K562 (cell line): ENCODE data around the gene CARD9. TPM values are rescaled to one million over a fixed set of nuclear protein-coding genes. Genes with fewer than 3 reads are reported as not detected.

Source experiments
- HDGF ChIP-seq: fragments of 450-650 bp; IDR thresholded peaks from 2 replicates; pipeline ENCODE4 v1.6.1; 2016
- MTA3 ChIP-seq: fragments of 450-650 bp; formaldehyde crosslinking; IDR thresholded peaks from 2 replicates; pipeline ENCODE4 v1.6.1; 2017; ENCODE audit warnings: mild to moderate bottlenecking, borderline replicate concordance
- SMARCE1 ChIP-seq: fragments of 450-650 bp; IDR thresholded peaks from 2 replicates; pipeline ENCODE4 v1.7.1; 2016; ENCODE audit warnings: mild to moderate bottlenecking
- SRSF7 ChIP-seq: fragments of 200-400 bp; formaldehyde crosslinking; optimal IDR thresholded peaks from 2 replicates; pipeline ENCODE3; 2017; ENCODE audit warnings: mild to moderate bottlenecking, low read depth, low read length
- SRSF9 ChIP-seq: fragments of 200-400 bp; formaldehyde crosslinking; IDR thresholded peaks from 2 replicates; pipeline ENCODE4 v1.6.1; 2017; ENCODE audit warnings: low read depth, low read length, borderline replicate concordance
- ZNF431 ChIP-seq: sonication (generic); formaldehyde crosslinking; IDR thresholded peaks from 2 replicates; pipeline ENCODE4 v1.8.0; 2022; ENCODE audit warnings: mild to moderate bottlenecking, missing genetic modification reagents
- polyA plus RNA-seq, 8 experiments: library from polyadenylated mRNA; depleted of rRNA in 4 of 8; stranded (reverse) in 5 of 8; unstranded in 3 of 8; fragments of >200 nt; fragmentation: Nextera tagmentation in 2 of 8; fragmentation: Illumina TruSeq in 1 of 8; extraction: Ambion mirVana in 2 of 8; extraction: Trizol in 1 of 8; gene quantifications; 2 replicates each; pipeline versions ENCODE4 v1.2.1 to v1.2.3, GENCODE V29; 2011 to 2014; ENCODE audit warnings: inconsistent platforms in 1 of 8, missing spikeins in 1 of 8
- total RNA-seq, 7 experiments: library from RNA; depleted of rRNA in 6 of 7; stranded (reverse); fragments of >200 nt in 6 of 7; fragmentation: Illumina TruSeq in 2 of 7; extraction: Trizol in 2 of 7; gene quantifications; 2 replicates each; pipeline versions ENCODE4 v1.2.1 to v1.2.3, GENCODE V29; 2011 to 2021; ENCODE audit warnings: low replicate concordance in 1 of 7
- TF ChIP-seq, protein P1 (sequence below): fragments of 250-450 bp; sonication (Bioruptor Pico); IDR thresholded peaks from 2 replicates; pipeline ENCODE4 v1.4.0; 2020; ENCODE audit warnings: mild to moderate bottlenecking
- TF ChIP-seq, protein P2 (sequence below): sonication (generic); formaldehyde crosslinking; IDR thresholded peaks from 2 replicates; pipeline ENCODE4 v1.8.0; 2022; ENCODE audit warnings: mild to moderate bottlenecking, low read depth, missing genetic modification reagents
- TF ChIP-seq, protein P3 (sequence below): sonication (generic); formaldehyde crosslinking; IDR thresholded peaks from 2 replicates; pipeline ENCODE4 v1.8.1; 2023; ENCODE audit warnings: missing genetic modification reagents, mild to moderate bottlenecking, borderline replicate concordance
- TF ChIP-seq, protein P4 (sequence below): sonication (generic); formaldehyde crosslinking; IDR thresholded peaks from 2 replicates; pipeline ENCODE4 v1.4.0; 2020; ENCODE audit warnings: mild to moderate bottlenecking, missing genetic modification reagents
- TF ChIP-seq, protein P5 (sequence below), 2 experiments: fragments of 450-650 bp; IDR thresholded peaks; 2 replicates each; pipeline ENCODE4 v1.6.1; 2018; ENCODE audit warnings: mild to moderate bottlenecking in 2 of 2, low read depth in 1 of 2; ENCODE audit not compliant: partially characterized antibody in 2 of 2

CARD9 gene
- total and polyA plus RNA-seq, 9 of the 15 experiments (the other 6 are each of a cell fraction or from before 2014, with no cell fraction given): 1.7 to 53.0 (median 9.7) TPM

DNA sequence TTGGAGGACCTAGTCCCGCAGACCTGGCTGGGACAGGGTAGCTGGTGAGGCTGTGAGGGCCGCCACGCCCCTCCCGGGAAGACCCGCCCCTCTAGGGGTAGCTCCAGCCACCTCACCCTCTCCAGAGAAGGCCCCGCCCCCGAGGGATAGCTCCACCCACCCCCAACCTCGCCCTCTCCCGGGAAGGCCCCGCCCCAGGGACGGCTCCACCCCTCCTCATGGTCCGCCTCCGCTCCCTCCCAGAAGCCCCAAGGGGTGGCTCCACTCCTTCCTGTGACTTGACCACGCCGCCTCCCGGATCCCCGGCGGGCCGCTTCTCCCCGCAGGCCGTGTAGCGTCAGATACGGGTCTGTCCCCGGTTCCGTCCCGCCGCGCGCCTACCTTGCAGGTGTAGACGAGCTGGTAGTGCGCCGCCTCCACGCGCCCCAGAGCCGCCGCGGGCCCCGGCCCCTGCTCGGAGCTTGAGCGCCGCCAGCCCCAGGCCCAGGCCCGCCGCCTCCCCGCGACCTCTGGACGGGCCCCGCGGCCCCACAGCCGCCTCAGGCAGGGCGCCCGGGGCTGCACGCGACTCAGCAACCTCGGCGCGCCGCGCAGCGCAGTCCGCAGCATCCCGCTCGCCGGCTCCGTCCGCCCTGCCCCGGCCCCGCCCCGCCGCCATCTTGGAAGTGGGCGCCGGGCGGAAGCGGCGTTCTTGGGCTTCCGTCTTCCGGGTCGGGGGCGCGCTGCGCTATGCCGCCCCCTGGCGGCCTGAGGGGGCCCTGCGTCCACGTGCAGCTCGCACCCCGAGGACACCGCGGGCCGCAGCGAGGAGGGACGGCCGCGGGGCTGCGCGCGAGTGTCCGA lies 10.1 kb downstream of the CARD9 start, which contains the start of gene DNLZ (continued):
- TF ChIP-seq, protein P1, sequence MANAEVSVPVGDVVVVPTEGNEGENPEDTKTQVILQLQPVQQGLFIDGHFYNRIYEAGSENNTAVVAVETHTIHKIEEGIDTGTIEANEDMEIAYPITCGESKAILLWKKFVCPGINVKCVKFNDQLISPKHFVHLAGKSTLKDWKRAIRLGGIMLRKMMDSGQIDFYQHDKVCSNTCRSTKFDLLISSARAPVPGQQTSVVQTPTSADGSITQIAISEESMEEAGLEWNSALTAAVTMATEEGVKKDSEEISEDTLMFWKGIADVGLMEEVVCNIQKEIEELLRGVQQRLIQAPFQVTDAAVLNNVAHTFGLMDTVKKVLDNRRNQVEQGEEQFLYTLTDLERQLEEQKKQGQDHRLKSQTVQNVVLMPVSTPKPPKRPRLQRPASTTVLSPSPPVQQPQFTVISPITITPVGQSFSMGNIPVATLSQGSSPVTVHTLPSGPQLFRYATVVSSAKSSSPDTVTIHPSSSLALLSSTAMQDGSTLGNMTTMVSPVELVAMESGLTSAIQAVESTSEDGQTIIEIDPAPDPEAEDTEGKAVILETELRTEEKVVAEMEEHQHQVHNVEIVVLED (CRISPR knock-in tag): peak; percentile 80
- TF ChIP-seq ZNF431: peak; percentile 79
- TF ChIP-seq, protein P2, sequence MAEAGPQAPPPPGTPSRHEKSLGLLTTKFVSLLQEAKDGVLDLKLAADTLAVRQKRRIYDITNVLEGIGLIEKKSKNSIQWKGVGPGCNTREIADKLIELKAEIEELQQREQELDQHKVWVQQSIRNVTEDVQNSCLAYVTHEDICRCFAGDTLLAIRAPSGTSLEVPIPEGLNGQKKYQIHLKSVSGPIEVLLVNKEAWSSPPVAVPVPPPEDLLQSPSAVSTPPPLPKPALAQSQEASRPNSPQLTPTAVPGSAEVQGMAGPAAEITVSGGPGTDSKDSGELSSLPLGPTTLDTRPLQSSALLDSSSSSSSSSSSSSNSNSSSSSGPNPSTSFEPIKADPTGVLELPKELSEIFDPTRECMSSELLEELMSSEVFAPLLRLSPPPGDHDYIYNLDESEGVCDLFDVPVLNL (CRISPR knock-in tag): peak; percentile 65; the same call in 1 of the 2 replicates
- TF ChIP-seq SMARCE1: no peak
- TF ChIP-seq, protein P3, sequence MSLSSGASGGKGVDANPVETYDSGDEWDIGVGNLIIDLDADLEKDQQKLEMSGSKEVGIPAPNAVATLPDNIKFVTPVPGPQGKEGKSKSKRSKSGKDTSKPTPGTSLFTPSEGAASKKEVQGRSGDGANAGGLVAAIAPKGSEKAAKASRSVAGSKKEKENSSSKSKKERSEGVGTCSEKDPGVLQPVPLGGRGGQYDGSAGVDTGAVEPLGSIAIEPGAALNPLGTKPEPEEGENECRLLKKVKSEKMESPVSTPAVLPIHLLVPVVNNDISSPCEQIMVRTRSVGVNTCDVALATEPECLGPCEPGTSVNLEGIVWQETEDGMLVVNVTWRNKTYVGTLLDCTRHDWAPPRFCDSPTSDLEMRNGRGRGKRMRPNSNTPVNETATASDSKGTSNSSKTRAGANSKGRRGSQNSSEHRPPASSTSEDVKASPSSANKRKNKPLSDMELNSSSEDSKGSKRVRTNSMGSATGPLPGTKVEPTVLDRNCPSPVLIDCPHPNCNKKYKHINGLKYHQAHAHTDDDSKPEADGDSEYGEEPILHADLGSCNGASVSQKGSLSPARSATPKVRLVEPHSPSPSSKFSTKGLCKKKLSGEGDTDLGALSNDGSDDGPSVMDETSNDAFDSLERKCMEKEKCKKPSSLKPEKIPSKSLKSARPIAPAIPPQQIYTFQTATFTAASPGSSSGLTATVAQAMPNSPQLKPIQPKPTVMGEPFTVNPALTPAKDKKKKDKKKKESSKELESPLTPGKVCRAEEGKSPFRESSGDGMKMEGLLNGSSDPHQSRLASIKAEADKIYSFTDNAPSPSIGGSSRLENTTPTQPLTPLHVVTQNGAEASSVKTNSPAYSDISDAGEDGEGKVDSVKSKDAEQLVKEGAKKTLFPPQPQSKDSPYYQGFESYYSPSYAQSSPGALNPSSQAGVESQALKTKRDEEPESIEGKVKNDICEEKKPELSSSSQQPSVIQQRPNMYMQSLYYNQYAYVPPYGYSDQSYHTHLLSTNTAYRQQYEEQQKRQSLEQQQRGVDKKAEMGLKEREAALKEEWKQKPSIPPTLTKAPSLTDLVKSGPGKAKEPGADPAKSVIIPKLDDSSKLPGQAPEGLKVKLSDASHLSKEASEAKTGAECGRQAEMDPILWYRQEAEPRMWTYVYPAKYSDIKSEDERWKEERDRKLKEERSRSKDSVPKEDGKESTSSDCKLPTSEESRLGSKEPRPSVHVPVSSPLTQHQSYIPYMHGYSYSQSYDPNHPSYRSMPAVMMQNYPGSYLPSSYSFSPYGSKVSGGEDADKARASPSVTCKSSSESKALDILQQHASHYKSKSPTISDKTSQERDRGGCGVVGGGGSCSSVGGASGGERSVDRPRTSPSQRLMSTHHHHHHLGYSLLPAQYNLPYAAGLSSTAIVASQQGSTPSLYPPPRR: peak; percentile 85; the same call in 1 of the 2 replicates
- TF ChIP-seq SRSF7: no peak
- TF ChIP-seq, protein P4, sequence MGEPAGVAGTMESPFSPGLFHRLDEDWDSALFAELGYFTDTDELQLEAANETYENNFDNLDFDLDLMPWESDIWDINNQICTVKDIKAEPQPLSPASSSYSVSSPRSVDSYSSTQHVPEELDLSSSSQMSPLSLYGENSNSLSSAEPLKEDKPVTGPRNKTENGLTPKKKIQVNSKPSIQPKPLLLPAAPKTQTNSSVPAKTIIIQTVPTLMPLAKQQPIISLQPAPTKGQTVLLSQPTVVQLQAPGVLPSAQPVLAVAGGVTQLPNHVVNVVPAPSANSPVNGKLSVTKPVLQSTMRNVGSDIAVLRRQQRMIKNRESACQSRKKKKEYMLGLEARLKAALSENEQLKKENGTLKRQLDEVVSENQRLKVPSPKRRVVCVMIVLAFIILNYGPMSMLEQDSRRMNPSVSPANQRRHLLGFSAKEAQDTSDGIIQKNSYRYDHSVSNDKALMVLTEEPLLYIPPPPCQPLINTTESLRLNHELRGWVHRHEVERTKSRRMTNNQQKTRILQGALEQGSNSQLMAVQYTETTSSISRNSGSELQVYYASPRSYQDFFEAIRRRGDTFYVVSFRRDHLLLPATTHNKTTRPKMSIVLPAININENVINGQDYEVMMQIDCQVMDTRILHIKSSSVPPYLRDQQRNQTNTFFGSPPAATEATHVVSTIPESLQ (CRISPR knock-in tag): peak; percentile 63; the same call in 1 of the 2 replicates
- TF ChIP-seq, protein P5, sequence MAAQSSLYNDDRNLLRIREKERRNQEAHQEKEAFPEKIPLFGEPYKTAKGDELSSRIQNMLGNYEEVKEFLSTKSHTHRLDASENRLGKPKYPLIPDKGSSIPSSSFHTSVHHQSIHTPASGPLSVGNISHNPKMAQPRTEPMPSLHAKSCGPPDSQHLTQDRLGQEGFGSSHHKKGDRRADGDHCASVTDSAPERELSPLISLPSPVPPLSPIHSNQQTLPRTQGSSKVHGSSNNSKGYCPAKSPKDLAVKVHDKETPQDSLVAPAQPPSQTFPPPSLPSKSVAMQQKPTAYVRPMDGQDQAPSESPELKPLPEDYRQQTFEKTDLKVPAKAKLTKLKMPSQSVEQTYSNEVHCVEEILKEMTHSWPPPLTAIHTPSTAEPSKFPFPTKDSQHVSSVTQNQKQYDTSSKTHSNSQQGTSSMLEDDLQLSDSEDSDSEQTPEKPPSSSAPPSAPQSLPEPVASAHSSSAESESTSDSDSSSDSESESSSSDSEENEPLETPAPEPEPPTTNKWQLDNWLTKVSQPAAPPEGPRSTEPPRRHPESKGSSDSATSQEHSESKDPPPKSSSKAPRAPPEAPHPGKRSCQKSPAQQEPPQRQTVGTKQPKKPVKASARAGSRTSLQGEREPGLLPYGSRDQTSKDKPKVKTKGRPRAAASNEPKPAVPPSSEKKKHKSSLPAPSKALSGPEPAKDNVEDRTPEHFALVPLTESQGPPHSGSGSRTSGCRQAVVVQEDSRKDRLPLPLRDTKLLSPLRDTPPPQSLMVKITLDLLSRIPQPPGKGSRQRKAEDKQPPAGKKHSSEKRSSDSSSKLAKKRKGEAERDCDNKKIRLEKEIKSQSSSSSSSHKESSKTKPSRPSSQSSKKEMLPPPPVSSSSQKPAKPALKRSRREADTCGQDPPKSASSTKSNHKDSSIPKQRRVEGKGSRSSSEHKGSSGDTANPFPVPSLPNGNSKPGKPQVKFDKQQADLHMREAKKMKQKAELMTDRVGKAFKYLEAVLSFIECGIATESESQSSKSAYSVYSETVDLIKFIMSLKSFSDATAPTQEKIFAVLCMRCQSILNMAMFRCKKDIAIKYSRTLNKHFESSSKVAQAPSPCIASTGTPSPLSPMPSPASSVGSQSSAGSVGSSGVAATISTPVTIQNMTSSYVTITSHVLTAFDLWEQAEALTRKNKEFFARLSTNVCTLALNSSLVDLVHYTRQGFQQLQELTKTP (IDR thresholded peaks at IDR 0.05; ENCODE audit: low read depth in 1 of 2, partially characterized antibody in 2 of 2): no peak
- TF ChIP-seq HDGF: 0 out of 2 replicates have a peak, but pooled peaks have one; percentile 33
- no peak for TF ChIP-seq SRSF9
- no peak for TF ChIP-seq MTA3
